Hepatocyte (in vitro differentiated cells): Measurements from ENCODE around the gene CNRIP1. TPM values are rescaled to one million over a fixed set of nuclear protein-coding genes. Genes with fewer than 3 reads are reported as not detected.
"Not testable (repeated sequence)": the region's sequence is repeated elsewhere in the genome, so short reads cannot be mapped to it uniquely, and the experiment has no call there.

Source experiments
- DNase-seq: peaks from one replicate; pipeline ENCODE4 v3.0.0-alpha.2; 2016; ENCODE audit warnings: low spot score
- H2AFZ ChIP-seq: fragments of 200-600 bp; sonication (generic); 2 replicates; pipeline ENCODE4 v1.6.0; 2016; ENCODE audit warnings: antibody characterized with exemption, mild to moderate bottlenecking
- H3K27ac ChIP-seq: fragments of 200-600 bp; sonication (generic); 2 replicates; pipeline ENCODE4 v1.5.1; 2016; ENCODE audit warnings: mild to moderate bottlenecking
- H3K27me3 ChIP-seq: fragments of 200-600 bp; sonication (generic); 2 replicates; pipeline ENCODE4 v1.6.1; 2016
- H3K36me3 ChIP-seq: fragments of 200-600 bp; sonication (generic); replicated peaks from 2 replicates; pipeline ENCODE4 v1.5.1; 2016; ENCODE audit warnings: low read depth; ENCODE audit not compliant: insufficient read depth
- H3K4me1 ChIP-seq: fragments of 200-600 bp; sonication (generic); 2 replicates; pipeline ENCODE4 v1.5.1; 2016; ENCODE audit warnings: mild to moderate bottlenecking, moderate library complexity; ENCODE audit not compliant: insufficient read depth
- H3K4me2 ChIP-seq: fragments of 200-600 bp; sonication (generic); 2 replicates; pipeline ENCODE4 v1.6.0; 2016
- H3K4me3 ChIP-seq: fragments of 200-600 bp; sonication (generic); 2 replicates; pipeline ENCODE4 v1.5.1; 2016; ENCODE audit warnings: mild to moderate bottlenecking
- H3K79me2 ChIP-seq: fragments of 200-600 bp; sonication (generic); 2 replicates; pipeline ENCODE4 v1.6.0; 2017; ENCODE audit warnings: mild to moderate bottlenecking
- H3K9me2 ChIP-seq: fragments of 200-600 bp; sonication (generic); replicated peaks from 2 replicates; pipeline ENCODE4 v1.6.0; 2017; ENCODE audit warnings: mild to moderate bottlenecking; ENCODE audit not compliant: insufficient read depth
- H3K9me3 ChIP-seq: fragments of 200-600 bp; sonication (generic); 2 replicates; pipeline ENCODE4 v1.5.1; 2016; ENCODE audit warnings: low read depth, mild to moderate bottlenecking
- H4K20me1 ChIP-seq: fragments of 200-600 bp; sonication (generic); 2 replicates; pipeline ENCODE4 v1.6.0; 2016; ENCODE audit warnings: mild to moderate bottlenecking; ENCODE audit not compliant: insufficient read depth, poor library complexity, severe bottlenecking
- EZH2 ChIP-seq: fragments of 200-600 bp; sonication (generic); IDR thresholded peaks from 2 replicates; pipeline ENCODE4 v1.6.1; 2016; ENCODE audit warnings: antibody characterized with exemption, mild to moderate bottlenecking, borderline replicate concordance
- EZH2phosphoT487 ChIP-seq: fragments of 200-600 bp; sonication (generic); IDR thresholded peaks from one replicate; pipeline ENCODE4 v1.6.1; 2018; ENCODE audit warnings: antibody characterized with exemption, mild to moderate bottlenecking, low read depth, moderate library complexity; ENCODE audit not compliant: unreplicated experiment, severe bottlenecking
- WGBS: methylation state at CpG from one replicate; pipeline ENCODE4 v1.1.6; 2016; ENCODE audit warnings: low lambda C conversion rate; ENCODE audit errors: missing lambda C conversion rate; 5-methylcytosine and 5-hydroxymethylcytosine counted together
- polyA plus RNA-seq: library from polyadenylated mRNA; unstranded; fragments of >200 nt; fragmentation: Nextera tagmentation; extraction: Ambion mirVana; gene quantifications from 2 replicates; pipeline ENCODE4 v1.2.1, GENCODE V29; 2016
- total RNA-seq: library from RNA; depleted of rRNA; stranded (reverse); fragments of >200 nt; gene quantifications from 2 replicates; pipeline ENCODE4 v1.2.3, GENCODE V29; 2014
- TF ChIP-seq, protein P1 (sequence below): fragments of 200-600 bp; sonication (generic); IDR thresholded peaks from 2 replicates; pipeline ENCODE4 v1.5.1; 2016; ENCODE audit warnings: antibody characterized with exemption, mild to moderate bottlenecking; ENCODE audit not compliant: poor library complexity

CNRIP1 gene
- total and polyA plus RNA-seq, 2 experiments from 2014 or later: 3.1 to 5.8 TPM

DNA sequence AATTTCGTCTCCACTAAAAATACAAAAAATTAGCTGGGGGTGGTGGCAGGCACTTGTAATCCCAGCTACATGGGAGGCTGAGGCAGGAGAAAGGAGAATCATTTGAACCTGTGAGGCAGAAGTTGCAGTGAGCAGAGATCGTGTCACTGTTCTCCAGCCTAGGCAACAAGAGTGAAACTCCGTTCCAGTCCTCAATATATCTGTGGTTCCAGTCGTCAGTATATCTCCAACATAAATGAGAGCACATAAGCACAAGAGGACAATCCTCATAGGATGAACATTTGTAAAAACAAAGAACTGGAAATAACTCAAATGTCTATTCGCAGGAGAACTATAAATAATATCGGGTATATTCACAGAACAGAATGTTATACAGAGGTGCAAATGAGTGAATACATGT, 32.2 kb upstream of the CNRIP1 start:
- Histone ChIP-seq H3K4me3 (no peak overlapping the region), H3K27ac (no peak overlapping the region), H3K4me1 (no peaks in the 10 kb centered on the region), H3K9me2 (no peaks in the 10 kb centered on the region), H2AFZ (no peak overlapping the region), H3K9me3 (no peaks in the 10 kb centered on the region), H3K36me3 (no peaks in the 10 kb centered on the region), H3K79me2 (no peaks in the 10 kb centered on the region), H3K27me3 (no peaks in the 10 kb centered on the region), H4K20me1 (no peaks in the 10 kb centered on the region), H3K4me2 (no peak overlapping the region)
- WGBS: 94% methylated on average over 6 of the region's 6 CpGs
- TF ChIP-seq EZH2phosphoT487 (no peak), EZH2 (no peak)
- TF ChIP-seq, protein P1, sequence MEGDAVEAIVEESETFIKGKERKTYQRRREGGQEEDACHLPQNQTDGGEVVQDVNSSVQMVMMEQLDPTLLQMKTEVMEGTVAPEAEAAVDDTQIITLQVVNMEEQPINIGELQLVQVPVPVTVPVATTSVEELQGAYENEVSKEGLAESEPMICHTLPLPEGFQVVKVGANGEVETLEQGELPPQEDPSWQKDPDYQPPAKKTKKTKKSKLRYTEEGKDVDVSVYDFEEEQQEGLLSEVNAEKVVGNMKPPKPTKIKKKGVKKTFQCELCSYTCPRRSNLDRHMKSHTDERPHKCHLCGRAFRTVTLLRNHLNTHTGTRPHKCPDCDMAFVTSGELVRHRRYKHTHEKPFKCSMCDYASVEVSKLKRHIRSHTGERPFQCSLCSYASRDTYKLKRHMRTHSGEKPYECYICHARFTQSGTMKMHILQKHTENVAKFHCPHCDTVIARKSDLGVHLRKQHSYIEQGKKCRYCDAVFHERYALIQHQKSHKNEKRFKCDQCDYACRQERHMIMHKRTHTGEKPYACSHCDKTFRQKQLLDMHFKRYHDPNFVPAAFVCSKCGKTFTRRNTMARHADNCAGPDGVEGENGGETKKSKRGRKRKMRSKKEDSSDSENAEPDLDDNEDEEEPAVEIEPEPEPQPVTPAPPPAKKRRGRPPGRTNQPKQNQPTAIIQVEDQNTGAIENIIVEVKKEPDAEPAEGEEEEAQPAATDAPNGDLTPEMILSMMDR: no peak
- DNase-seq: no peak

DNA sequence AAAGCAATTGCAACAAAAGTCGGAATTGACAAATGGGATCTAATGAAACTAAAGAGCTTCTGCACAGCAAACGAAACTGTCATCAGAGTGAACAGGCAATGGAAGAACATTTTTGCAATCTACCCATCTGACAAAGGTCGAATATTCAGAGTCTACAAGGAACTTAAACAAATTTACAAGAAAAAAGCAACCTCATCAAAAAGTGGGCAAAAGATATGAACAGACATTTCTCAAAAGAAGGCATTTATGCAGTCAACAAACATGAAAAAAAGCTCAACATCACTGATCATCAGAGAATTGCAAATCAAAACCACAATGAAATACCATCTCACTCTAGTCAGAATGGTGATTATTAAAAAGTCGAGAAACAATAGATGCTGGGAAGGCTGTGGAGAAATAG, 29.3 kb upstream of the CNRIP1 start:
- not testable (repeated sequence) for H3K4me3 ChIP-seq, DNase-seq, H3K9me2 ChIP-seq, H3K36me3 ChIP-seq, H4K20me1 ChIP-seq, H3K79me2 ChIP-seq, H3K27ac ChIP-seq, H2AFZ ChIP-seq, H3K4me2 ChIP-seq, H3K9me3 ChIP-seq, H3K4me1 ChIP-seq
- WGBS: 92% methylated on average over 4 of the region's 4 CpGs
- peaks cover 11% of the 10 kb centered on the region for H3K27me3 ChIP-seq

DNA sequence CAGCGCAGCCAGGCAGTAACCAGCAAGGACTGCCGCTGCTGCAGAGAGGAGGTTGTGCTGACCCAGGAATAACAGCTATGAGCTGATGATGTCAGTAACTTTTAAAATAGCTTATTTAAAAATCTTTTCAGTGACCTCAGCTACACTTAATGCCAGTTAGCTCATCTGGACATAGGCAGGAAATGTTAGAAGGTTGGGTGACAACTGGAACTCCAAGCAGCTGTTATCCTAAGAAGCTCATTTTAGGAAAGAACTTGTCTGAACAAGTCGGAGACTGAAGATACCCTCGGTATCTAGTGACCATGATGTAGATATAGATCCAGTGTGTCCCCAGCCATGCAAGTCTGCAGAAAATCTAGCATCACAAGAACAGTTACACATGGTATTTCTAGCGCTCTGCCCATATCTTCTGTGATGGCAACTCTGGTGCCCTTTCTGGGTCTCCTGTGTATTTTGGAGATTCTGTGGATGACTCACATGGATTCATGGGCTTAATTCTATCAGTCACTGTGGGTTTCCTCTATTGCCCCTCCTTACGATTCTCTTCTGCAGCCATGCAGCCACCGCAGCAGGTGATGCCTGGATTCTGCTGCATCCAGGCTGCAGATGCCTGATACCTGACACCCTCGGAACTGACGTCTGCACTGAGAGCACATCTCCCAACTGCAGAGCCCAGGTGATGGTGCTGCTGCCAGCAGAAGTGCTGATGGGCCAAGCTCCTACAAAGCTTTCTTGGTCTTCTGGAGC, 25.6 kb upstream of the CNRIP1 start:
- no peaks in the 10 kb centered on the region for H3K9me2 ChIP-seq
- no peak overlapping the region for H3K4me3 ChIP-seq
- H3K4me2 ChIP-seq: no peak overlapping the region
- no peak for DNase-seq
- no peak overlapping the region for H3K27ac ChIP-seq
- no peaks in the 10 kb centered on the region for H3K79me2 ChIP-seq
- no peaks in the 10 kb centered on the region for H3K4me1 ChIP-seq
- no peaks in the 10 kb centered on the region for H3K36me3 ChIP-seq
- 79% methylated on average over 9 of the region's 9 CpGs for WGBS
- TF ChIP-seq, protein P1: no peak
- no peak for TF ChIP-seq EZH2
- TF ChIP-seq EZH2phosphoT487: no peak
- peaks cover 22% of the 10 kb centered on the region for H3K27me3 ChIP-seq
- no peaks in the 10 kb centered on the region for H3K9me3 ChIP-seq
- no peak overlapping the region for H2AFZ ChIP-seq
- no peaks in the 10 kb centered on the region for H4K20me1 ChIP-seq

DNA sequence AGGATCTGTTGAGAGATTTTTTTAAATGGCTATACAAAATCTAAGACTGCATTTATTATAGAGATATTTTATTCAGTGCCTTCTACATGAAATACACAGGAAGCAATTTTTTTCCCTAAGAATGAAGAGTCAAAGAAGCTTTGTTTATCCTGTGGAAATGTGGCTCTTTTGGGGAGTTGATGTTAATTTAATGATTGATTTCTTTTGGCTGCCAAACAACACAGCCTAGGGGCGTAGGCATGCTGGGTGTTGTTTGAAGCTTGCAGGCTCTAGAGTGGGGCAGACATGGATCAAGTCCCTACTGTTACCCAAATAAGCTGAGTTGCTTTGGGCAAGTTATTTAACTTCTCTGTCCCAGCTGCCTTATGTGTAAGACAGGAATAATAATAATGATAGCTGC, 24.3 kb upstream of the CNRIP1 start:
- no peaks in the 10 kb centered on the region for H3K9me3 ChIP-seq
- DNase-seq: no peak
- H3K9me2 ChIP-seq: no peaks in the 10 kb centered on the region
- TF ChIP-seq, protein P1: no peak
- TF ChIP-seq EZH2phosphoT487 (no peak), EZH2 (no peak)
- no peak overlapping the region for H3K4me3 ChIP-seq
- no peak overlapping the region for H3K27ac ChIP-seq
- peaks cover 27% of the 10 kb centered on the region for H3K27me3 ChIP-seq
- 85% methylated on average over 1 of the region's 1 CpG for WGBS
- H3K4me2 ChIP-seq: no peak overlapping the region
- H3K79me2 ChIP-seq: no peaks in the 10 kb centered on the region
- no peak overlapping the region for H2AFZ ChIP-seq
- no peaks in the 10 kb centered on the region for H3K36me3 ChIP-seq
- no peaks in the 10 kb centered on the region for H3K4me1 ChIP-seq
- no peaks in the 10 kb centered on the region for H4K20me1 ChIP-seq
